Activated CD4-positive, CD25-positive, alpha-beta regulatory T cell treated with anti-CD3 and anti-CD28 coated beads, Interleukin-2, amount 50 U/mL, for 16 hours (primary cell): Measurements from ENCODE around the gene PTPRK.
"Not testable (repeated sequence)": the region's sequence is repeated elsewhere in the genome, so short reads cannot be mapped to it uniquely, and the experiment has no call there.

Experiments used
- DNase-seq: peaks from one replicate; pipeline ENCODE4 v3.0.0-alpha.2; 2020; ENCODE audit warnings: low read depth, low spot score

The PTPRK gene

GRCh38 chr6:128439627-128440026 lies 80.8 kb downstream of the PTPRK start:
- DNase-seq: no peak

GRCh38 chr6:128438393-128438792 lies 82.0 kb downstream of the PTPRK start:
- DNase-seq: no peak

GRCh38 chr6:128437685-128438084 lies 82.7 kb downstream of the PTPRK start:
- no peak for DNase-seq

GRCh38 chr6:128434752-128435151 lies 85.6 kb downstream of the PTPRK start:
- DNase-seq: not testable (repeated sequence)

- DNase-seq: no peak
Observed at GRCh38 chr6:128432394-128432793, 88.0 kb downstream of the PTPRK start.

GRCh38 chr6:128427139-128427538 lies 93.3 kb downstream of the PTPRK start:
- no peak for DNase-seq

- DNase-seq: no peak
Observed at GRCh38 chr6:128425856-128426255, 94.5 kb downstream of the PTPRK start.

GRCh38 chr6:128422871-128423270 lies 97.5 kb downstream of the PTPRK start:
- no peak for DNase-seq

GRCh38 chr6:128422200-128422599 lies 98.2 kb downstream of the PTPRK start:
- DNase-seq: no peak

- no peak for DNase-seq
Observed at GRCh38 chr6:128421788-128422187, 98.6 kb downstream of the PTPRK start.

GRCh38 chr6:128417698-128418097 lies 102.7 kb downstream of the PTPRK start:
- no peak for DNase-seq

- no peak for DNase-seq
Observed at GRCh38 chr6:128415387-128415786, 105.0 kb downstream of the PTPRK start.

- no peak for DNase-seq
Observed at GRCh38 chr6:128414943-128415342, 105.5 kb downstream of the PTPRK start.

GRCh38 chr6:128413291-128413690 lies 107.1 kb downstream of the PTPRK start:
- DNase-seq: no peak

GRCh38 chr6:128412680-128413079 lies 107.7 kb downstream of the PTPRK start:
- DNase-seq: no peak

GRCh38 chr6:128410584-128410983 lies 109.8 kb downstream of the PTPRK start:
- no peak for DNase-seq

GRCh38 chr6:128409003-128409402 lies 111.4 kb downstream of the PTPRK start:
- no peak for DNase-seq

GRCh38 chr6:128406453-128406852 lies 113.9 kb downstream of the PTPRK start:
- DNase-seq: no peak

- DNase-seq: no peak
Observed at GRCh38 chr6:128403618-128404444, 116.6 kb downstream of the PTPRK start.

GRCh38 chr6:128400875-128401274 lies 119.5 kb downstream of the PTPRK start:
- no peak for DNase-seq

- DNase-seq: no peak
Observed at GRCh38 chr6:128397996-128398395, 122.4 kb downstream of the PTPRK start.

GRCh38 chr6:128395596-128395995 lies 124.8 kb downstream of the PTPRK start:
- DNase-seq: no peak

- DNase-seq: no peak
Observed at GRCh38 chr6:128395188-128395587, 125.2 kb downstream of the PTPRK start.

GRCh38 chr6:128394167-128394566 lies 126.2 kb downstream of the PTPRK start:
- DNase-seq: no peak
